GM12878 (cell line): Measurements from ENCODE around the gene RARB. TPM values are rescaled to one million over a fixed set of nuclear protein-coding genes. Genes with fewer than 3 reads are reported as not detected.

Experiments used
- ATAC-seq: fragments of 200-7000 bp; cut with Tn5 transposase; 3 replicates; pipeline ENCODE4 v1.9.1; 2020; ENCODE audit warnings: mild to moderate bottlenecking, moderate library complexity
- BruUV-seq: library from RNA; stranded (reverse); fragments of 400-500 nt; replicated peaks from 2 replicates; lab custom pipeline; 2021; lab: Mats Ljungman, UMichigan
- CTCF ChIA-PET: fragments of 300-600 bp; sonication (Branson Sonifier 250); formaldehyde crosslinking; extraction: SDS; loops from one replicate; lab custom pipeline; 2021; ENCODE audit warnings: inconsistent platforms; lab: Yijun Ruan, JAX
- POLR2A ChIA-PET: fragments of 350-600 bp; formaldehyde crosslinking; extraction: SDS; loops from one replicate; lab custom pipeline; 2021; ENCODE audit warnings: inconsistent platforms; lab: Charles Lee
- RAD21 ChIA-PET: fragments of 300-600 bp; sonication (Branson Sonifier 250); formaldehyde crosslinking; loops from one replicate; lab custom pipeline; 2023; ENCODE audit warnings: antibody characterized with exemption; ENCODE audit not compliant: unreplicated experiment; lab: Charles Lee
- SMC1A ChIA-PET: fragments of 300-600 bp; sonication (Branson Sonifier 250); formaldehyde crosslinking; loops from one replicate; lab custom pipeline; 2023; ENCODE audit not compliant: unreplicated experiment, uncharacterized antibody; lab: Charles Lee
- DNase-seq: peaks from one replicate; pipeline ENCODE4 v3.0.0-alpha.2; 2011; ENCODE audit warnings: low read depth, low spot score
- FAIRE-seq: peaks from 3 replicates; lab custom pipeline; 2011; peaks lifted over from hg19 to GRCh38; lab: Jason Lieb, UNC
- H2AFZ ChIP-seq: 2 replicates; pipeline ENCODE4 v1.6.0; 2011; ENCODE audit warnings: low read depth, low read length, control low read depth; ENCODE audit not compliant: control insufficient read depth
- H3K27ac ChIP-seq: 2 replicates; pipeline ENCODE4 v1.5.1; 2011; ENCODE audit warnings: control low read depth; ENCODE audit not compliant: control insufficient read depth, insufficient read depth
- H3K27me3 ChIP-seq, 2 experiments: replicated peaks in 1 of 2; 2 replicates each; pipeline versions ENCODE4 v1.6.0 to v1.6.1; 2011; ENCODE audit warnings: low read length in 1 of 2; ENCODE audit not compliant: control insufficient read depth in 2 of 2, insufficient read depth in 2 of 2
- H3K36me3 ChIP-seq, 2 experiments: 2 replicates each; pipeline ENCODE4 v1.5.1; 2011; ENCODE audit warnings: low read length in 1 of 2; ENCODE audit not compliant: control insufficient read depth in 2 of 2, insufficient read depth in 2 of 2
- H3K4me1 ChIP-seq: 2 replicates; pipeline ENCODE4 v1.6.1; 2011; ENCODE audit warnings: mild to moderate bottlenecking, low read length, moderate library complexity, mixed read lengths; ENCODE audit not compliant: control insufficient read depth, insufficient read depth
- H3K4me2 ChIP-seq: 2 replicates; pipeline ENCODE4 v1.6.0; 2011; ENCODE audit warnings: control low read depth; ENCODE audit not compliant: control insufficient read depth, insufficient read depth
- H3K4me3 ChIP-seq: fragments of 200-600 bp; sonication (generic); 2 replicates; pipeline ENCODE4 v1.5.1; 2016
- H3K79me2 ChIP-seq: 2 replicates; pipeline ENCODE4 v1.6.0; 2011; ENCODE audit warnings: low read length; ENCODE audit not compliant: control insufficient read depth, insufficient read depth
- H3K9ac ChIP-seq: 2 replicates; pipeline ENCODE4 v1.8.0; 2011; ENCODE audit warnings: low read length, control low read depth, mixed read lengths; ENCODE audit not compliant: control insufficient read depth, insufficient read depth
- H3K9me3 ChIP-seq: replicated peaks from 3 replicates; pipeline ENCODE4 v1.5.1; 2011; ENCODE audit warnings: mild to moderate bottlenecking, low read length; ENCODE audit not compliant: control insufficient read depth, insufficient read depth
- H4K20me1 ChIP-seq: 2 replicates; pipeline ENCODE4 v1.6.0; 2011; ENCODE audit not compliant: control insufficient read depth, insufficient read depth
- CBX5 ChIP-seq: sonication (generic); IDR thresholded peaks from 2 replicates; pipeline ENCODE4 v1.6.1; 2016; ENCODE audit warnings: low read depth, moderate library complexity, mild to moderate bottlenecking, inconsistent platforms
- CREM ChIP-seq: IDR thresholded peaks from 2 replicates; pipeline ENCODE4 v1.6.1; 2014; ENCODE audit warnings: antibody characterized with exemption, low read depth
- KAT2A ChIP-seq: conservative IDR thresholded peaks from 2 replicates; pipeline ENCODE4 v1.6.1; 2011; ENCODE audit warnings: low read depth, low read length; ENCODE audit not compliant: control insufficient read depth
- KDM1A ChIP-seq: fragments of 200-600 bp; sonication (generic); IDR thresholded peaks from 2 replicates; pipeline ENCODE4 v1.6.1; 2016; ENCODE audit warnings: borderline replicate concordance
- SMC3 ChIP-seq: IDR thresholded peaks from 2 replicates; pipeline ENCODE4 v1.6.1; 2011; ENCODE audit warnings: low read length, improper control_type of control experiment, borderline replicate concordance
- WGBS: methylation state at CpG from one replicate; pipeline ENCODE4 v1.1.6; 2016; ENCODE audit warnings: low lambda C conversion rate; ENCODE audit not compliant: insufficient replicate concordance, insufficient coverage; ENCODE audit errors: missing lambda C conversion rate; 5-methylcytosine and 5-hydroxymethylcytosine counted together
- in situ Hi-C: fragments of 300-500 bp; cut with MboI; formaldehyde crosslinking; loops from 9 replicates; pipeline ENCODE4 v1.14.3; 2018; ENCODE audit warnings: mixed read lengths
- intact Hi-C: fragments of 100-400 bp; cut with micrococcal nuclease; formaldehyde crosslinking; loops from one replicate; pipeline ENCODE4 v1.14.2; 2022; ENCODE audit not compliant: unreplicated experiment
- polyA plus RNA-seq, 11 experiments: library from polyadenylated mRNA; depleted of rRNA in 4 of 11; unstranded in 6 of 11; stranded (reverse) in 5 of 11; fragments of >200 nt; fragmentation: Nextera tagmentation in 4 of 11; fragmentation: Illumina TruSeq in 1 of 11; extraction: Ambion mirVana in 4 of 11; extraction: Trizol in 1 of 11; gene quantifications; 1 replicate in 1 of 11; 2 replicates in 10 of 11; pipeline versions ENCODE4 v1.2.1 to v1.2.3, GENCODE V29; 2011 to 2016; ENCODE audit warnings: inconsistent platforms in 2 of 11, missing spikeins in 2 of 11, low read depth in 1 of 11
- total RNA-seq, 4 experiments: library from RNA; depleted of rRNA in 3 of 4; stranded (reverse); fragments of >200 nt in 3 of 4; fragmentation: Illumina TruSeq in 1 of 4; extraction: Trizol in 1 of 4; gene quantifications; 2 replicates each; pipeline versions ENCODE4 v1.2.1 to v1.2.3, GENCODE V29; 2013 to 2021
- TF ChIP-seq, protein P1 (sequence below): fragments of 450-650 bp; IDR thresholded peaks from 2 replicates; pipeline ENCODE4 v1.6.1; 2018; ENCODE audit warnings: borderline replicate concordance, mild to moderate bottlenecking; ENCODE audit not compliant: partially characterized antibody
- TF ChIP-seq, protein P2 (sequence below): fragments of 450-650 bp; IDR thresholded peaks from 2 replicates; pipeline ENCODE4 v1.6.1; 2018; ENCODE audit warnings: mild to moderate bottlenecking, low read depth, moderate library complexity; ENCODE audit not compliant: partially characterized antibody
- TF ChIP-seq, protein P3 (sequence below): fragments of 450-650 bp; IDR thresholded peaks from 2 replicates; pipeline ENCODE4 v1.6.1; 2017; ENCODE audit warnings: borderline replicate concordance

Gene RARB
- total and polyA plus RNA-seq, 10 of the 15 experiments (the other 5 are each of a cell fraction or from before 2014, with no cell fraction given) = 0.05 to 0.06 TPM; not detected in 8

DNA sequence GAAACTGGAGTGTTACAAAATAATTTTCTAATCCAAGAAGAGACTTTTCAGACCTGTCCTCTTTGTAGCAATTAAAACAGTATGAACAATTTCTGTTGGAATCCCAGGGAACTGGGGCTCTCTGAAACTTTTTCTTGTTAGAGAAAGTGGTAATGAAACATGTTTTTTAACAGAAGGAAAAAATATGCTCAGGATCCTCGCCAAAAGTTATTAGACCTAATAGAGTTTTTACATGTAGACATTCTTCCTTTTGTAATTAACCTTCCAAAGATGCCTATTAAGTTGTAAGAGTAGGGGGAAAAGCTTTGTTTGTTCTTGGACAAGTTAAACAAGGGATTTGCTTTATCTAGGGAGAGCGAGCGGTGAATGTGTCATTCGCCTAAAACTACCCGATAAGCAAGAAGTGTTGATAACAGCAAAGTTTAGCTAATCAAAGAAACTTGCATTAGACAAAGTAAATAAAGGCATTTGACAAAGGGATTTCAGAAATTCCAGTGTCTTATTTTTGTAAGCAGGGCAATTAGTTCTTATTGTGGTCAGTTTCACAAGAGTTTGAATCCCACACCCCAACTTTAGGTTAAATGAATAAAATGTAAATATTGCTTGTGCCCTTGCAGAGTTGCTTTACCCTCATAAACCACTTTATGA lies 2.3 kb downstream of the RARB start:
- no peak for DNase-seq
- TF ChIP-seq, protein P1, sequence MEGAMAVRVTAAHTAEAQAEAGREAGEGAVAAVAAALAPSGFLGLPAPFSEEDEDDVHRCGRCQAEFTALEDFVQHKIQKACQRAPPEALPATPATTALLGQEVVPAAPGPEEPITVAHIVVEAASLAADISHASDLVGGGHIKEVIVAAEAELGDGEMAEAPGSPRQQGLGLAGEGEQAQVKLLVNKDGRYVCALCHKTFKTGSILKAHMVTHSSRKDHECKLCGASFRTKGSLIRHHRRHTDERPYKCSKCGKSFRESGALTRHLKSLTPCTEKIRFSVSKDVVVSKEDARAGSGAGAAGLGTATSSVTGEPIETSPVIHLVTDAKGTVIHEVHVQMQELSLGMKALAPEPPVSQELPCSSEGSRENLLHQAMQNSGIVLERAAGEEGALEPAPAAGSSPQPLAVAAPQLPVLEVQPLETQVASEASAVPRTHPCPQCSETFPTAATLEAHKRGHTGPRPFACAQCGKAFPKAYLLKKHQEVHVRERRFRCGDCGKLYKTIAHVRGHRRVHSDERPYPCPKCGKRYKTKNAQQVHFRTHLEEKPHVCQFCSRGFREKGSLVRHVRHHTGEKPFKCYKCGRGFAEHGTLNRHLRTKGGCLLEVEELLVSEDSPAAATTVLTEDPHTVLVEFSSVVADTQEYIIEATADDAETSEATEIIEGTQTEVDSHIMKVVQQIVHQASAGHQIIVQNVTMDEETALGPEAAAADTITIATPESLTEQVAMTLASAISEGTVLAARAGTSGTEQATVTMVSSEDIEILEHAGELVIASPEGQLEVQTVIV = no peak
- no peak overlapping the region for H3K4me2 ChIP-seq
- H3K4me3 ChIP-seq = no peak overlapping the region
- no peaks in the 10 kb centered on the region for H3K79me2 ChIP-seq
- no peaks in the 10 kb centered on the region for H3K4me1 ChIP-seq
- ChIA-PET CTCF (interaction anchor here (0.8 kb wide), 1 partner anchor 11 kb away, joined by 3 read pairs; no protein-coding TSS in a partner anchor), SMC1A (no interaction called here), POLR2A (no interaction called here), RAD21 (no interaction called here)
- no peaks in the 10 kb centered on the region for H3K36me3 ChIP-seq
- no peak overlapping the region for H2AFZ ChIP-seq
- ATAC-seq = no peak
- no TSS peak for BruUV-seq
- H4K20me1 ChIP-seq = no peaks in the 10 kb centered on the region
- WGBS = 62% methylated on average over 5 of the region's 5 CpGs
- no peak for FAIRE-seq
- no peak overlapping the region for H3K9ac ChIP-seq
- intact Hi-C loops = no loop called here
- H3K9me3 ChIP-seq = no peaks in the 10 kb centered on the region
- in situ Hi-C loops = no loop called here
- no peak overlapping the region for H3K27ac ChIP-seq
- peaks cover 2 to 16% of the 10 kb centered on the region in 2 experiments for H3K27me3 ChIP-seq

DNA sequence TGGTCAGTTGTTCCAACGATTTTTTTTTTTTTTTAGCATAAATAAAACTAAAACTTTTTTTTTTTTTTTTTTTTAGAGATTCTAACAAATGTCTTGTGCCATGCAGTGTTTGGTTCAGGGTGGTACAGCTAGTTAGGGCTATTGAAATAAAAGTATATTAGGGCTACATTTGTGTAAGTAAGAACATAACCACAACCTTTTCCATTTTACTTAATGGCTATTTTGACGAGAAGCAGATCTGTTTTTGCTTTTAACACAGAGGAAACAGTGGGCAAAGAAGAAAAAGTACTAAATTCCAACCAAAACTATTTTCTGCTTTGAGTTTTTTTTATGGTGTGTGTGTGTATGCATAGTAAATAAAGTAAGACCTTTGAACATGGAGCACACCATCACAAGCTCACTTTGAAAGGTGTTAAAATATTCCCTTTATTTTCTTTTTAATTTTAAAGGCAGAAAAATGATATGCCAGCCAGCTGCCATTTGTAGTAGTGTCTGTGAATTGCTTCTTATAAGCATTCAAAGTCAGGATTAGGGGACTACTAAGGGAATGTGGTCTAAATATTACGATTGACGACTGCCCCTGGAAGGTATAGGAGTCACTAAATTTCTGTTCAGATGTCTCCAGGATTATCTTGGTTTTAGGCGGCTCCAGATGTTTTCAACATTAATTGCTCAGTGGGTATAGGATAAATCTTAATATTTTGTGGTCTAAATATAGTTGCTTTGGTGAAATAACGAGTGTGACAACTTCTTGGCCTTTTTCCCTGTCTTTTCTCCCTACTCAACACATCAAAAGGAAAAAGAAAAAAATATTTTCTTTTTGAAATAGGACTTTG lies 3.1 kb downstream of the RARB start:
- peaks cover 2 to 16% of the 10 kb centered on the region in 2 experiments for H3K27me3 ChIP-seq
- no TSS peak for BruUV-seq
- H3K36me3 ChIP-seq = no peaks in the 10 kb centered on the region
- CTCF ChIA-PET = no interaction called here
- RAD21 ChIA-PET = no interaction called here
- no peak overlapping the region for H3K4me3 ChIP-seq
- POLR2A ChIA-PET = no interaction called here
- no peak for DNase-seq
- H3K4me1 ChIP-seq = no peaks in the 10 kb centered on the region
- no peak overlapping the region for H3K27ac ChIP-seq
- no peaks in the 10 kb centered on the region for H3K9me3 ChIP-seq
- intact Hi-C loops = no loop called here
- H3K9ac ChIP-seq = no peak overlapping the region
- FAIRE-seq = no peak
- no peaks in the 10 kb centered on the region for H4K20me1 ChIP-seq
- H3K79me2 ChIP-seq = no peaks in the 10 kb centered on the region
- SMC1A ChIA-PET = no interaction called here
- 18% methylated on average over 6 of the region's 6 CpGs for WGBS
- no peak overlapping the region for H3K4me2 ChIP-seq
- no peak for ATAC-seq
- in situ Hi-C loops = no loop called here
- H2AFZ ChIP-seq = no peak overlapping the region
- no peak for TF ChIP-seq SMC3
- no peak for TF ChIP-seq KDM1A
- TF ChIP-seq KAT2A = no peak
- TF ChIP-seq, protein P2, sequence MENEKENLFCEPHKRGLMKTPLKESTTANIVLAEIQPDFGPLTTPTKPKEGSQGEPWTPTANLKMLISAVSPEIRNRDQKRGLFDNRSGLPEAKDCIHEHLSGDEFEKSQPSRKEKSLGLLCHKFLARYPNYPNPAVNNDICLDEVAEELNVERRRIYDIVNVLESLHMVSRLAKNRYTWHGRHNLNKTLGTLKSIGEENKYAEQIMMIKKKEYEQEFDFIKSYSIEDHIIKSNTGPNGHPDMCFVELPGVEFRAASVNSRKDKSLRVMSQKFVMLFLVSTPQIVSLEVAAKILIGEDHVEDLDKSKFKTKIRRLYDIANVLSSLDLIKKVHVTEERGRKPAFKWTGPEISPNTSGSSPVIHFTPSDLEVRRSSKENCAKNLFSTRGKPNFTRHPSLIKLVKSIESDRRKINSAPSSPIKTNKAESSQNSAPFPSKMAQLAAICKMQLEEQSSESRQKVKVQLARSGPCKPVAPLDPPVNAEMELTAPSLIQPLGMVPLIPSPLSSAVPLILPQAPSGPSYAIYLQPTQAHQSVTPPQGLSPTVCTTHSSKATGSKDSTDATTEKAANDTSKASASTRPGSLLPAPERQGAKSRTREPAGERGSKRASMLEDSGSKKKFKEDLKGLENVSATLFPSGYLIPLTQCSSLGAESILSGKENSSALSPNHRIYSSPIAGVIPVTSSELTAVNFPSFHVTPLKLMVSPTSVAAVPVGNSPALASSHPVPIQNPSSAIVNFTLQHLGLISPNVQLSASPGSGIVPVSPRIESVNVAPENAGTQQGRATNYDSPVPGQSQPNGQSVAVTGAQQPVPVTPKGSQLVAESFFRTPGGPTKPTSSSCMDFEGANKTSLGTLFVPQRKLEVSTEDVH = no peak
- TF ChIP-seq CBX5 = no peak
- TF ChIP-seq, protein P3, sequence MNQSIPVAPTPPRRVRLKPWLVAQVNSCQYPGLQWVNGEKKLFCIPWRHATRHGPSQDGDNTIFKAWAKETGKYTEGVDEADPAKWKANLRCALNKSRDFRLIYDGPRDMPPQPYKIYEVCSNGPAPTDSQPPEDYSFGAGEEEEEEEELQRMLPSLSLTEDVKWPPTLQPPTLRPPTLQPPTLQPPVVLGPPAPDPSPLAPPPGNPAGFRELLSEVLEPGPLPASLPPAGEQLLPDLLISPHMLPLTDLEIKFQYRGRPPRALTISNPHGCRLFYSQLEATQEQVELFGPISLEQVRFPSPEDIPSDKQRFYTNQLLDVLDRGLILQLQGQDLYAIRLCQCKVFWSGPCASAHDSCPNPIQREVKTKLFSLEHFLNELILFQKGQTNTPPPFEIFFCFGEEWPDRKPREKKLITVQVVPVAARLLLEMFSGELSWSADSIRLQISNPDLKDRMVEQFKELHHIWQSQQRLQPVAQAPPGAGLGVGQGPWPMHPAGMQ = no peak
- no peak for TF ChIP-seq CREM
